Chondrocyte (in vitro differentiated cells): ENCODE data around the gene FXYD5. TPM values are rescaled to one million over a fixed set of nuclear protein-coding genes. Genes with fewer than 3 reads are reported as not detected.

Source experiments
- DNase-seq: peaks from one replicate; pipeline ENCODE4 v3.0.0; 2021; ENCODE audit warnings: mixed read lengths, low spot score
- H3K27ac Mint-ChIP-seq: one replicate; pipeline ENCODE4 v1.8.0; 2021; ENCODE audit warnings: mild to moderate bottlenecking, moderate library complexity, mixed read lengths; ENCODE audit not compliant: unreplicated experiment
- H3K27me3 Mint-ChIP-seq: 2 replicates; pipeline ENCODE4 v1.8.0; 2021; ENCODE audit warnings: low read depth, mixed read lengths
- H3K36me3 Mint-ChIP-seq: 2 replicates; pipeline ENCODE4 v1.8.0; 2021; ENCODE audit warnings: low read depth, mixed read lengths
- H3K4me1 Mint-ChIP-seq: 2 replicates; pipeline ENCODE4 v1.8.0; 2021; ENCODE audit warnings: low read depth, mild to moderate bottlenecking, mixed read lengths
- H3K4me3 Mint-ChIP-seq: one replicate; pipeline ENCODE4 v1.8.0; 2021; ENCODE audit warnings: mild to moderate bottlenecking, moderate library complexity, mixed read lengths; ENCODE audit not compliant: unreplicated experiment
- H3K9me3 Mint-ChIP-seq: 2 replicates; pipeline ENCODE4 v1.8.0; 2021; ENCODE audit warnings: low read depth, mixed read lengths
- total RNA-seq: library from RNA; stranded (reverse); gene quantifications from 3 replicates; pipeline ENCODE4 v1.2.1, GENCODE V29; 2021
- TF ChIP-seq, protein P1 (sequence below): fragments of 200-600 bp; sonication (generic); IDR thresholded peaks from 2 replicates; pipeline ENCODE4 v1.5.0; 2021; ENCODE audit warnings: antibody characterized with exemption, mild to moderate bottlenecking, moderate library complexity

FXYD5 gene
- total RNA-seq, 1 donor from 2014 or later, result 108 TPM

DNA sequence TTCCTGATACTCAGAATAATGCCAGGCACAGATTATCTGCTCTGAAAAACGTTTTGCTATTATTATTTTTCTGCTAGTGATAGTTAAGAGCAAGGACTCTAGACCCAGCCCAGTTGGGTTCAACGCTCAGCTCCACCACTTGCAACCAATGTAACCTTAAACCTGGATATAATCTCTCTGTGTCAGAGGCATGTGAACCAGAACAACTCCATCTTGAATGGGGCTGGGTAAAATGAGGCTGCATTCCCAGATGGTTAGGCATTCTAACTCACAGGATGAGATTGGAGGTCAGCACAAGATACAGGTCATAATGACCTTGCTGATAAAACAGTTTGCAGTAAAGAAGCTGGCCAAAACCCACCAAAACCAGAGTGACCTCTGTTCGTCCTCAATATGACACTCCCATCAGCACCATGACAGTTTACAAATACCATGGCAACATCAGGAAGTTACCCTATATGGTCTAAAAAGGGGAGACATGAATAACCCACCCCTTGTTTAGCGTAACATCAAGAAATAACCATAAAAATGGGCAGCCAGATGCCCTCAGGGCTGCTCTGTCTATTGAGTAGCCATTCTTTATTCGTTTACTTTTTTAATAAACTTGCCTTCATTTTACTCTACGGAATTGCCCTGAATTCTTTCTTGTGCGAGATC is 60.4 kb downstream of the FXYD5 start:
- TF ChIP-seq, protein P1, sequence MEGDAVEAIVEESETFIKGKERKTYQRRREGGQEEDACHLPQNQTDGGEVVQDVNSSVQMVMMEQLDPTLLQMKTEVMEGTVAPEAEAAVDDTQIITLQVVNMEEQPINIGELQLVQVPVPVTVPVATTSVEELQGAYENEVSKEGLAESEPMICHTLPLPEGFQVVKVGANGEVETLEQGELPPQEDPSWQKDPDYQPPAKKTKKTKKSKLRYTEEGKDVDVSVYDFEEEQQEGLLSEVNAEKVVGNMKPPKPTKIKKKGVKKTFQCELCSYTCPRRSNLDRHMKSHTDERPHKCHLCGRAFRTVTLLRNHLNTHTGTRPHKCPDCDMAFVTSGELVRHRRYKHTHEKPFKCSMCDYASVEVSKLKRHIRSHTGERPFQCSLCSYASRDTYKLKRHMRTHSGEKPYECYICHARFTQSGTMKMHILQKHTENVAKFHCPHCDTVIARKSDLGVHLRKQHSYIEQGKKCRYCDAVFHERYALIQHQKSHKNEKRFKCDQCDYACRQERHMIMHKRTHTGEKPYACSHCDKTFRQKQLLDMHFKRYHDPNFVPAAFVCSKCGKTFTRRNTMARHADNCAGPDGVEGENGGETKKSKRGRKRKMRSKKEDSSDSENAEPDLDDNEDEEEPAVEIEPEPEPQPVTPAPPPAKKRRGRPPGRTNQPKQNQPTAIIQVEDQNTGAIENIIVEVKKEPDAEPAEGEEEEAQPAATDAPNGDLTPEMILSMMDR, result no peak
- Mint-ChIP-seq H3K27ac (no peak overlapping the region), H3K9me3 (peaks cover 2% of the 10 kb centered on the region), H3K36me3 (no peaks in the 10 kb centered on the region), H3K4me3 (no peak overlapping the region), H3K4me1 (peaks cover 11% of the 10 kb centered on the region), H3K27me3 (peaks cover 2% of the 10 kb centered on the region)
- no peak for DNase-seq

DNA sequence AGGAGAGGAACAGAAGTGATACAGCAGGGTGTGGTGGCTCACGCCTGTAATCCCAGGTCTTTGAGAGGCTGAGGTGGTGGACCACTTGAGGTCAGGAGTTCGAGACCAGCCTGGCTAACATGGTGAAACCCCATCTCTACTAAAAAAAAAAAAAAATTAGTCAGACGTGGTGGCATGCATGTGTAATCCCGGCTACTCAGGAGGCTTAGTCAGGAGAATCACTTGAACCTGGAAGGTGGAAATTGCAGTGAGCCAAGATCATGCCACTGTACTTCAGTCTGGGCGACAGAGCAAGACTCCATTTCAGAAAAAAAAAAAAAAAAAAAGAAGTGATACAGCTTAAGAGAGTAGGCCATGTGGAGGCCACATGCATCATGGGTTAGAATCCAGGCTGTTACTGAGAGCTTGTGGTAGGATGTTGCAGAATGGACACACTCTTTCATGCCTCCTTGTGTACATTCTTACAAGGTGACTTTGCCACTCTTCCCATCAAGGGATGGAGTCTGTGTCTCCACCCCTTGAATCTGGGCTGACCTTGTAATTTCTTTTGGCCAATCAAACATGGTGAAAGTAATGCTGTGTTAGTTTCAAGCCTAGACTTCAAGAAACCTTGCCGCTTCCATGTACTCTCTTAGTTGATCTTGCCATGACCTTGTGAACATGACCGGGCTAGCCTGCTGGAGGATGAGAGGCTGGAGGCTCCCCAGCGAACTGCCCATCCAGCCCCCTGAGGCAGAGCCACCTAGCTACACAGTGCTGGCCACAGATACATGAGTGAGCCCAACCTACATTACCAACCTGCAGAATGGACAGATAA is 61.7 kb downstream of the FXYD5 start:
- H3K4me1 Mint-ChIP-seq, result peaks cover 11% of the 10 kb centered on the region
- peaks cover 2% of the 10 kb centered on the region for H3K9me3 Mint-ChIP-seq
- no peak overlapping the region for H3K4me3 Mint-ChIP-seq
- no peak for DNase-seq
- TF ChIP-seq, protein P1, result no peak
- H3K36me3 Mint-ChIP-seq, result no peaks in the 10 kb centered on the region
- no peak overlapping the region for H3K27ac Mint-ChIP-seq
- no peaks in the 10 kb centered on the region for H3K27me3 Mint-ChIP-seq

DNA sequence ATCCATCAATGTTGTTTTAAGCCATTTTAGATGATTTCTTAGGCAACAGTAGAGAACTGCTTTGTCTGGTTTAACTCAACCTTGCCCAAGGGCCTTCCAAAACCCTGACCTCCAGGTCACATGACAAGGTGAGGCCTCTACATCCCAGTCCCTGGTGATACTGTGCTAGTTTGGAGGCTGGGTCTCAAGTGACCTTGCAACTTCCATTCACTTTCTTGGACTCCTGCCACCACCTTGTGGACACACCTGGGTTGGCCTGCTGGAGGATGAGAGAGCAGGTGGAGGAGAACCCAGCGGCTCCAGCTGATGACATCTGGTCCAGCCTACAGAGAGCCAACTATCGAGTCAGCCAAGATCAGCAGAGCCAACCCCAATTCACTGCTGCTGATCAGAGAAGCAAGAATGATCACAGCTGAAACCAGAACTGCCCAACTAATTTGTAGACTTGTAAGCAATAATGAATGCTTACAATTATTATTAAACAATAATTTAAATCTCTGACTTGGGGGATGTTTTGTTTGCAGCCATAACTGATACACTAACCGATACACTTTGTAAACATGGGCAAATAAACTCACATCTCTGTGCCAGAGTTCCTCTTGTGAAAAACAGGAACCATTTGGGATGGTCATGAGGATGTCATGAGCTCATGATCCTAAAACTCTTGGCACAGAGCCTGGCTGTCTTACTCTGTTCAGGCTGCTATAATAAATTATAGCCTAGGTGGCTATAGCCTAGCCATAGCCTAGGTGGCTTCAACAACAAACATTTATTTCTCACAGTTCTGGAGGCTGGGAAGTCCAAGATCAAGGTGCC is 62.5 kb downstream of the FXYD5 start:
- Mint-ChIP-seq H3K27me3 (no peaks in the 10 kb centered on the region), H3K27ac (no peak overlapping the region), H3K4me3 (no peak overlapping the region), H3K4me1 (peaks cover 11% of the 10 kb centered on the region), H3K36me3 (no peaks in the 10 kb centered on the region), H3K9me3 (peaks cover 2% of the 10 kb centered on the region)
- TF ChIP-seq, protein P1, result no peak
- no peak for DNase-seq

DNA sequence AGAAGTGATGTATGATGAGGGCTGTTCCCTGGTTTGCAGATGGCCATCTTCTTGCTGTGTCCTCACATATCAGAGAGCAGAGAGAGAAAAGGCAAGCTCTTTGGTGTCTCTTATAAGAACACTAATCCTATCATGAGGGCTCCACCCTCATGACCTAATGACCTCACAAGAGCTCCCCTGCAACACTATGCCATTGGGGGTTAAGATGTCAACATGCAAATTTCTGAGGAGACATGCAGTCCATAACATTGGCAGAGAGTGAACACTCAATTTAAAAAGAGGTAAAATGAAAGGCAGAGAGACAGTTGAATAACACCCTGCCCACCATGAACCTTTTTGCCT is 63.1 kb downstream of the FXYD5 start:
- TF ChIP-seq, protein P1, result no peak
- H3K36me3 Mint-ChIP-seq, result no peaks in the 10 kb centered on the region
- H3K4me1 Mint-ChIP-seq, result peaks cover 11% of the 10 kb centered on the region
- H3K9me3 Mint-ChIP-seq, result peaks cover 2% of the 10 kb centered on the region
- H3K27me3 Mint-ChIP-seq, result no peaks in the 10 kb centered on the region
- no peak overlapping the region for H3K27ac Mint-ChIP-seq
- no peak overlapping the region for H3K4me3 Mint-ChIP-seq
- no peak for DNase-seq

DNA sequence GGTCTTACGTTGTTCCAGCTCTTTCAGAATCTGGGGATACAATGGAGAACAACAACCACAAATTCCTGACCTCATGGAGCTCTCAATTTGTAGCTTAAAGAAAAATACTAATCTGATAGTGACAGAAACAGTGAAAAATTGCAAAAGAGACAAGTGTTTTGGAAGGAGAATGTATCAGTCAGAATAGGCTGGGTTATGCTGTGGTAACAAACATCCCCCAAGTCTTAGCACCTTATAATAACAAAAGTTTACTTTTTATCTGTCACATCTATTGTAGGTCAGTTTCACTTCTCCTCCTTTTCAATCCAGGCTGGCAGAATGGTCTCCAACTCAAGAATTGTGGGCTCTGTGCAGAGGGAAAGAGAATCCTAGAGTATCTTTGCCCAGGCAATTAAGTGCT is 64.5 kb downstream of the FXYD5 start:
- Mint-ChIP-seq H3K27ac (no peak overlapping the region), H3K36me3 (no peaks in the 10 kb centered on the region), H3K4me1 (peaks cover 3% of the 10 kb centered on the region), H3K4me3 (no peak overlapping the region), H3K27me3 (no peaks in the 10 kb centered on the region), H3K9me3 (peaks cover 2% of the 10 kb centered on the region)
- TF ChIP-seq, protein P1, result no peak
- no peak for DNase-seq
